HG03460 (cell line): ENCODE measurements around the gene DCDC2.
"Not testable (repeated sequence)": the region's sequence is repeated elsewhere in the genome, so short reads cannot be mapped to it uniquely, and the experiment has no call there.

Experiments
- ATAC-seq: cut with Tn5 transposase; IDR thresholded peaks from one replicate; pipeline ENCODE4 v1.9.1; 2021; ENCODE audit not compliant: unreplicated experiment

The DCDC2 gene

GRCh38 chr6:24273096-24273870, 84.6 kb downstream of the DCDC2 start:
- no peak for ATAC-seq

- ATAC-seq, result no peak
Measured at GRCh38 chr6:24272553-24272952, 85.3 kb downstream of the DCDC2 start.

GRCh38 chr6:24272148-24272547, 85.7 kb downstream of the DCDC2 start:
- no peak for ATAC-seq

GRCh38 chr6:24270011-24270410, 87.8 kb downstream of the DCDC2 start:
- no peak for ATAC-seq

DNA sequence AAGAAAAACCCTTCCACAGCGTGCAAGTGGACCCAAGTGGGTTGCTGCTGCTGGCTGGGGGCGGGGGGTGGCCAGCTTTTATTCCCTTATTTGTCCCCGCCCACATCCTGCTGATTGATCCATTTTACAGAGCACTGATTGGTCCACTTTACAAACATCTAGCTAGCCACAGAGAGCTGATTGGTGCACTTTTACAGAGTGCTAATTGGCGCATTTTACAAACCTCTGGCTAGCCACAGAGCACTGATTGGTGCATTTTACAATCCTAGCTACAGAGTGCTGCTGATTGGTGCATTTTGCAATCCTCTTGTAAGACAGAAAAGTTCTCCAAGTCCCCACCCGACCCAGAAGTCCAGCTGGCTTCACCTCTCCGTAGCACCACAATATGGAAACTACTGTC, 99.6 kb downstream of the DCDC2 start:
- ATAC-seq, result not testable (repeated sequence)

GRCh38 chr6:24257282-24257681, 100.6 kb downstream of the DCDC2 start:
- ATAC-seq, result no peak

- peak; percentile 94 for ATAC-seq
Measured at GRCh38 chr6:24255676-24256075, 102.2 kb downstream of the DCDC2 start.

GRCh38 chr6:24253360-24253759, 104.5 kb downstream of the DCDC2 start:
- no peak for ATAC-seq

DNA sequence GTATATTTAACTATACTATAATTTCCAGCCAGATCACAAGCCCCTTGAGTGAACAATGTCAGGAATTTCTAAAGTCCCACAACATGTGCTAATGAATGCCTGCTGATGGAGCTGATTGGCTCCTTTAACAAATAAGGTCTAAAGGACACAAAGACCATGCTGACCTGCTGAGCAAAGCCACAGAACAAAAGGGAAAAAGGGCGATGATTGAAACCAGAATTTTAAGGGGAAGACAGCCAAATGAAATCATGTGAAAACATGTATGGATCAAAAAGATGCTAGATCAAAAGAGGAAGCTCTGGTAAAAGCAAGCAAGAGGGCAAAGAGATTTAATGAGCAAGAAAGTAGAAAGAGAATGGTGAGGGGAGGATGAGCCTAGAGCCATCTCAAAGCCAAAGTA, 105.6 kb downstream of the DCDC2 start:
- no peak for ATAC-seq

GRCh38 chr6:24251339-24251738, 106.5 kb downstream of the DCDC2 start:
- no peak for ATAC-seq

- ATAC-seq, result no peak
Measured at GRCh38 chr6:24249926-24250325, 107.9 kb downstream of the DCDC2 start.

- no peak for ATAC-seq
Measured at GRCh38 chr6:24245275-24245674, 112.6 kb downstream of the DCDC2 start.

DNA sequence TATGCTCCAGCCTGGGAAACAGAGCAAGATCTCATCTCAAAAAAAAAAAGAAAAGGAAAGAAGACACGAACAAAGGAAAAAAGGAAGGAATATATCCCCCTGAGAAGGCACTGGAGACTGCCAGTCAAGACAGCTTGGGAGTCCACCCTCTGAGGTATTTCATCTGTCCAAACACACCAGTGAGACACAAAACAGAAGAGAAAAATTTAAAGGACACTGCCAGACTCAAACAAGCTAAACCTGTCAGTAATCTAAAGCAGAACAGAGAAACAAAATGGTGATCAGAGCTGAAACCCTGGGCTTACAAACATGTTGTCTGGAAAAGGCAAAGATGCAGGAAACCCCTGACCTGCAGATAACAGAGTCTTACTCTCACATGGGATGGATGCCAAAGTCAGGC, 114.9 kb downstream of the DCDC2 start:
- ATAC-seq, result no peak

- not testable (repeated sequence) for ATAC-seq
Measured at GRCh38 chr6:24241779-24242178, 116.1 kb downstream of the DCDC2 start.

- no peak for ATAC-seq
Measured at GRCh38 chr6:24240943-24241342, 116.9 kb downstream of the DCDC2 start.

- no peak for ATAC-seq
Measured at GRCh38 chr6:24240380-24240928, 117.4 kb downstream of the DCDC2 start.

DNA sequence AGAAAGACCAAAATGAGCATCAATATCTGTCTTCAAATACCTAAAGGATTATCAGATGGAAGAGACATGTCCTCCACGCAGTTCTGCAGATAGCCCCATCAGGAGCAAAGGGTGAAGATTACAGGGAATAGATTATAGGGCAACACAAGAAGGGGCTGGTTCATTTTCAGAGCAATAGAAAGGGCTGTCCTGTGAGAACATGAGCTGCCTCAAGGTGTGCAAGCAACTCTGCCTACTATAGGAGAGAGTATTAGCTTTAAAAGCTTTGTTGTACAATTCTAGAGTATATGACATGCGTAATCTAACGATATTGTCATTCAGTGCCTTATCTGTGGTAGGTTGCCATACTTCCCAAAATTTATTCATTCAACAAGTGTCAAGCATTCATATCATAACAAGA, 119.2 kb downstream of the DCDC2 start:
- ATAC-seq, result no peak

DNA sequence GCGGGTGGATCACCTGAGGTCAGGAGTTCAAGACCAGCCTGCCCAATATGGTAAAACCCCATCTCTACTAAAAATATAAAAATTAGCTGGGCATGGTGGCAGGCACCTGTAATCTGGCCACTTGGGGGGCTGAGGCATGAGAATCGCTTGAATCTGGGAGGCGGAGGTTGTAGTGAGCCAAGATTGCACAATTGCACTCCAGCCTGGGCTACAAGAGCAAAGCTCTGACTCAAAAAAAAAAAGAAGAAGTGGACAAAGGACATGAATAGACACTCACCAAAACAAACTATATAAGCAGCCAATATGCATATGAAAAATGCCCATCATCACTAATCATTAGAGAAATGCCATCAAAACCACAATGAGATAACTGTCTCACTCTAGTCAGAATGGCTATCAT, 121.1 kb downstream of the DCDC2 start:
- not testable (repeated sequence) for ATAC-seq

DNA sequence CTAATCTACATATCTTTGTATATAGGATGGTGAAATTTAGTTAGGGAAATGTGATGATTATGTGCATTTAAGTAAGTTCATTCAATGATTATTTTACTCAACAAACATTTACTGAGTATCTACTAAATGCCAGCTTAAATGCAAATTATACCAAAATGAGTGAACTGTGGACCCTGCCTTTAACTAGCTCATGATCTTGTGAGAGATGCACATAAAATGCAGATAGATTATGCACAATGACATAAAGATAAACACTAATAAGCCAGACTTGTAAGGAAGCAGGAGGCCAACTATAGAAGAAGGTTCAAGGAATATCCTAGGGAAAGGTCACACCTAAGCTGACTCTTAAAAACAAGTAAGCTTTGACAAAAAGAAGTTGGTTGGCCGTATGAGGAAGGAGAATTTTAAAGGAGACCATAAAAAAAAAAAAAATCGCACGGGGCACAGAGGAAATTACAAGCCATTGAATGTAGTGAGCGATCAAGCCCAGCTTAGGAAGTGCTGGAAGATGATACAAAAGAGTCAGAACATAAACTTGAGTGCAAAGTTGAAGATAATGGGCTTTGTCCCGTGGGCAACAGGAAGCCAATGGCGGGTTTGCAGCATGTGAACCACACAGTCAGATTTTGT, 123.9 kb downstream of the DCDC2 start:
- no peak for ATAC-seq

DNA sequence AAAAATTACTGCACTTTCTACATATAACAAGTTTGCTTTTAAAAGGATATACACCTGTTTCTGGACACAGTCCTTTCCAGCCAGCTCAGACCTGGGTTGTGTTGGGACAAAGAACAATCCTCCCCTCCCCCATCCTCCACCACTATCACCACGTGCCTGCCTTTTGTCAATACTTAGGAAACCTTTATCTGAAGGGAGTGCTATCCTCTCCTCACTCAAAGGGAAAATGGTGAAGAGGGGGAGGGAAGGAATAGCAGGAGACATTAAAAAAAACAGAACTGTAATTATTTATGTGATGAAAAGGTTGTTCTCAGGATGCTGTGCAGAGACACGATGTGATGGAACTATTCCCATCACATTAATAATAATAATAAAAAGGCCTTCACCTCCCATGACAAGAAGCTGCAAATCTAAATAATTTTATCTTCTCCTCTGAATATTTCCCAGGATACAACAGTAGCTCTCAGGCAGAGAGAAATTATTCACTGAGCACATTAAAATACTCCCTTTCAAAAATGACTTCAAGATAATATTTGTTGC, 126.4 kb downstream of the DCDC2 start:
- ATAC-seq, result no peak

- ATAC-seq, result no peak
Measured at GRCh38 chr6:24229696-24230405, 128.0 kb downstream of the DCDC2 start.
